ENCODE results near the gene SLC4A9. TPM values are rescaled to one million over a fixed set of nuclear protein-coding genes. Genes with fewer than 3 reads are reported as not detected.

SLC4A9 gene
- total and polyA plus RNA-seq, 8 donors: 0.12 to 1.0 (median 0.32) TPM; not detected in 2

DNA sequence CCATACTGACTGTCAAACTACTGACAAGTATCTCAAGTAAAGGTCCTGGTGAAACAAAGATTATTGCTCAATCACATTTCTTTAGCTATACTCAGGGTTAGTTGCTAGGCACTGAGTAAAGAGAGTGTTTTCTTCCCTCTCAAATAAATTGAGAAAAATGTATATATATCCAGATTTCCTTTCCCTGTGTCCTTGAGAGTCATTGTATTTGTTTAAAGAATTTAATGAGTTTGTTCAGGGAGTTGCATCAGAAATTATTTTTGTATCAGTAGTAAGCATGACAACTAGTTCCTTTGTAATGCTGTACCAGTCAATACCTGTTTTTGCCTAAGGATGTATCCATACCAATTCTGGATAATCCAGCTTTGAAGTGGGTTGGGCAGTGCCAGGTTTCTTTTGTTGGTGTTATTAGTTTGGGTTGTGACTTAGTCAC is 38.4 kb downstream of the SLC4A9 start:
- no peaks in the 10 kb centered on the region for H3K36me3 ChIP-seq
- no peak overlapping the region for H3K27ac ChIP-seq
- no peak for FAIRE-seq
- H3K27me3 ChIP-seq: no peaks in the 10 kb centered on the region
- H3K4me3 ChIP-seq: no peak overlapping the region
- TF ChIP-seq, protein P1, sequence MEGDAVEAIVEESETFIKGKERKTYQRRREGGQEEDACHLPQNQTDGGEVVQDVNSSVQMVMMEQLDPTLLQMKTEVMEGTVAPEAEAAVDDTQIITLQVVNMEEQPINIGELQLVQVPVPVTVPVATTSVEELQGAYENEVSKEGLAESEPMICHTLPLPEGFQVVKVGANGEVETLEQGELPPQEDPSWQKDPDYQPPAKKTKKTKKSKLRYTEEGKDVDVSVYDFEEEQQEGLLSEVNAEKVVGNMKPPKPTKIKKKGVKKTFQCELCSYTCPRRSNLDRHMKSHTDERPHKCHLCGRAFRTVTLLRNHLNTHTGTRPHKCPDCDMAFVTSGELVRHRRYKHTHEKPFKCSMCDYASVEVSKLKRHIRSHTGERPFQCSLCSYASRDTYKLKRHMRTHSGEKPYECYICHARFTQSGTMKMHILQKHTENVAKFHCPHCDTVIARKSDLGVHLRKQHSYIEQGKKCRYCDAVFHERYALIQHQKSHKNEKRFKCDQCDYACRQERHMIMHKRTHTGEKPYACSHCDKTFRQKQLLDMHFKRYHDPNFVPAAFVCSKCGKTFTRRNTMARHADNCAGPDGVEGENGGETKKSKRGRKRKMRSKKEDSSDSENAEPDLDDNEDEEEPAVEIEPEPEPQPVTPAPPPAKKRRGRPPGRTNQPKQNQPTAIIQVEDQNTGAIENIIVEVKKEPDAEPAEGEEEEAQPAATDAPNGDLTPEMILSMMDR (IDR thresholded peaks at IDR 0.05): no peak
- no peaks in the 10 kb centered on the region for H3K9me3 ChIP-seq
- peaks cover 0 to 9% (median 0%) of the 10 kb centered on the region in 3 donors for H3K4me1 ChIP-seq
- no peak for ATAC-seq
- DNase-seq: no peak
- intact Hi-C loops (cut with DNase I): no loop called here

DNA sequence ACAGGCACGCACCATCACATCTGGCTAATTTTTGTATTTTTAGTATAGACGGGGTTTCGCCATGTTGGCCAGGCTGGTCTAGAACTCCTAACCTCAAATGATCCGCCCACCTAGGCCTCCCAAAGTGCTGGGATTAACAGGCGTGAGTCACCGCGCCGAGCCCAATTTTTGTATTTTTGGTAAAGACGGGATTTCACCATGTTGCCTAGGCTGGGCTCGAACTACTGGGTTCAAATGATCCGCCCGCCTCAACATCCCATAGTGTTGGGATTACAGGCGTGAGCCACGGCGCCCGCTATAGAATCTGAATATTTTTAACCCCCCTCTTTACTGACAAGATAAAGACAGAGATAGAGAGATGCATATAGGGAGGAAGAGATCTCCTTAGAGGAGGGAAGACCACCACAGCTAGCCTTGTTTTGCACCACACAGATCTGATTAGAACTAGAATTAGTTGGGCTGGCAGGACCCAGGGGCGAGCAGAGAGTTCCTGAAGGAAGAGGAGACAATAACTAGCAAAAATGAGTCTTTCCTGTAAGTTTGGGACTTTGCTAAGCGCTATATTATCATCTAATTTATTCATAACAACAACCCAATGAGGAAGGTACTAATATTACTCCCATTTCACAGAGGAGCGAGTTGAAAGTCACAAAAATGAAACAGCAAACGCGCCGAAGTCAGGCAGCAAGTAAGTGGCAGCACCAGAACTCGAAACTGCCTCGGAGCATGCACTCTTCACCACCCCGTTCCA is 40.2 kb downstream of the SLC4A9 start:
- no peaks in the 10 kb centered on the region for H3K36me3 ChIP-seq
- peak overlapping the region; percentile 59 to 99 (median 84) for H3K4me3 ChIP-seq
- DNase-seq (no peak), FAIRE-seq (no peak), ATAC-seq (no peak)
- peak overlapping the region; percentile 78 to 92 (median 85) for H3K27ac ChIP-seq
- TF ChIP-seq, protein P1 (IDR thresholded peaks at IDR 0.05): no peak
- 40 to 42% methylated on average over 25 of the region's 25 CpGs for WGBS, 2 donors
- H3K27me3 ChIP-seq: no peaks in the 10 kb centered on the region
- intact Hi-C loops (cut with DNase I): no loop called here
- H3K4me1 ChIP-seq: peaks cover 0 to 23% (median 3%) of the 10 kb centered on the region in 3 donors
- H3K9me3 ChIP-seq: no peaks in the 10 kb centered on the region

DNA sequence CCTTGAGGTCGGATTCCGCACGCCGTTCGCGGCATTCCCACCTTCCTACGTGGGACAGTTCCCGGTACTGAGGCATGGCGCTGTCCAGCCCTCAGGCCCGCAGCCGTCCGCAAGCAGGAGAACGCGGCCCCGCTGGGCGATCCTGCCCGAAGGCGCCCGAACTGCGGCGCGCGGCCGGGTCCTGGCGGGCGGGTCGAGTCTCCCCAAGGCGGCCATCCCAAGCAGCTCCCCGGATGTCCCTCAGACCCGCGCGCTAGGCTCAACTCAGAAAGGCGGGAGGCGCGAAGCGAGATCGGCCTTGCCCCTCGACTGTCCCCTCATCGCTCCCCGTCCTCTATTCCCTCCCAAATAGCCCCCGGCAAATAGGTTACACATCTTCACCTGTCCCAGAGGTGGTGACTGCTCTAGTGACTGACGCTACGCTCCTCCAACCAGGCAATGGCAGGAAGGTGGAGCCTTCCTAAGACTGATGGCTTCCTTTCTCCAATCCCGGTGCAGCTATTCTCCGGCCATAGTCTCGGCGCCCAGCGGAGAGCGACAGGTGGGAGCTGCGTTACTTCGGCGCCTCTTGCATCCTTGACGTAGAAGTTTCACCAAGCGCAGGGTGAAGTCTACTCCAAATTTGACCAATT is 40.9 kb downstream of the SLC4A9 start:
- no peaks in the 10 kb centered on the region for H3K27me3 ChIP-seq
- FAIRE-seq (no peak), DNase-seq (peak; percentile 88 to 97 (median 92)), ATAC-seq (peak; percentile 78 to 90 (median 82))
- H3K4me1 ChIP-seq: peaks cover 0 to 26% (median 3%) of the 10 kb centered on the region in 3 donors
- H3K4me3 ChIP-seq: peak overlapping the region; percentile 59 to 99 (median 84)
- H3K27ac ChIP-seq: peak overlapping the region; percentile 78 to 92 (median 85)
- H3K36me3 ChIP-seq: no peaks in the 10 kb centered on the region
- no peaks in the 10 kb centered on the region for H3K9me3 ChIP-seq
- WGBS, 2 donors: 0 to 1% methylated on average over 45 to 54 of the region's 54 CpGs
- intact Hi-C loops (cut with DNase I): no loop called here
- TF ChIP-seq, protein P1 (IDR thresholded peaks at IDR 0.05): no peak

DNA sequence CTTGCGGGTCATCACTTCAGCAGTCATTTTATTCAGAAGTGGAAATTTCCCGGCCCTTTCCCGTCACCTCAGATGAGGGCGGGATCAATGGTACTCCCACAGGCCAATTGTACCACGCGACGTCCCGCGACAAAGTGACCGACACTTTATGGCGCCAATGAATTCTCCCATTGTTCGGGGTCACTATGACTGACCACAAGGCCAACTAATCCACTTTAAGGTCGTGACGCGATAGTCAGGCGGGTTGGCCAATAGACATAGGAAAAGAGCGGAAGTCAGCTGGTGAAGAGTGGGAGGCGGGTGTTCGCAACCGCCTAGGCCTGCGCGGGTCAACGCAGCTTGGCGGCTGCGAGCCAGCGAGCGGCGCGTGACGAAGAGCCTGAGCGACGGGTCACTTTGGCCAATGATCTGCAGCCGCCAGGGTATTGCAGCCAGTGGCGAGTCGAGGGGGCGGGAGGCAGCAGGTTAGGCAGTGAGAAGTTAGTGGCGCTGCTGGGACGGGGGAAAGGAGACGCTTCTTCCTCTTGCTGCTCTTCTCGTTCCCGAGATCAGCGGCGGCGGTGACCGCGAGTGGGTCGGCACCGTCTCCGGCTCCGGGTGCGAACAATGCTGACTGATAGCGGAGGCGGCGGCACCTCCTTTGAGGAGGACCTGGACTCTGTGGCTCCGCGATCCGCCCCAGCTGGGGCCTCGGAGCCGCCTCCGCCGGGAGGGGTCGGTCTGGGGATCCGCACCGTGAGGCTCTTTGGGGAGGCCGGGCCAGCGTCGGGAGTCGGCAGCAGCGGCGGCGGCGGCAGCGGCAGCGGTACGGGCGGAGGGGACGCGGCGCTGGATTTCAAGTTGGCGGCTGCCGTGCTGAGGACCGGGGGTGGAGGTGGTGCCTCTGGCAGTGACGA is 41.6 kb downstream of the SLC4A9 start, which contains the start of gene ANKHD1:
TSS of gene ANKHD1 (plus strand) at position 472 of the 896 bp plus-strand sequence. CDS start at position 607, 135 bp downstream.
- peak within 1 kb of the TSS; percentile 92 to 96 (median 94) for H3K27ac ChIP-seq
- H3K4me3 ChIP-seq: peak within 1 kb of the TSS; percentile 97 to 99 (median 98)
- peaks cover 0 to 26% (median 3%) of the 10 kb centered on the region in 3 donors for H3K4me1 ChIP-seq
- ATAC-seq (peak; percentile 82 to 93 (median 85)), DNase-seq (peak; percentile 94 to 99 (median 98)), FAIRE-seq (peak; percentile 96)
- TF ChIP-seq, protein P1 (IDR thresholded peaks at IDR 0.05): no peak
- WGBS, 2 donors: 0% methylated on average over 69 to 83 of the region's 83 CpGs
- no peaks in the 10 kb centered on the region for H3K36me3 ChIP-seq
- intact Hi-C loops (cut with DNase I): no loop called here
- no peaks in the 10 kb centered on the region for H3K27me3 ChIP-seq
- no peaks in the 10 kb centered on the region for H3K9me3 ChIP-seq
